Measurements from ENCODE around the gene GLI2.
A peak's percentile ranks its signal among the peaks of the same experiment; 100 is the strongest.

Gene GLI2

DNA sequence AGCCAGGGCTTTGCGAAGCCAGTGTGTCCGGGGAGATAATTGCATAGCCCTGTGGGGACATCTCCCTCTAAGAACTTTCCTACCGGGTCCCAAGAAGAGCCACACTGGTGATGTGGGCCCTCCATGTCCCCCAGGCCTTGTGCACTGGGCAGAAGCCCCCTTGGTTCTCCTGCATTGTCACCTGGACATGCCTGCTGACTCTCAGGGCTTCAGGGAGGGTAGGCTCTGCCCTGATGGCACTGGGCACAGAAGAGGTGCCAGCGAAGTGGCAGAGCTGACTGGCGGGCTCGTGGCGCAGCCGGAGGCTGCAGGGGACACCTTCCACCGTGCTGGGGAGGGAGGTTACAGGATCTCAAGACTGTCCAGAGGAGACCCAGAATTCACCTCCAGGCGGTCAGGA, 28.3 kb downstream of the GLI2 start:
- Histone ChIP-seq H3K9me3 (ENCODE audit: control insufficient read depth, low read length) (no peaks in the 10 kb centered on the region), H3K4me1 (ENCODE audit: control insufficient read depth, insufficient read depth, low read length) (peaks cover 67% of the 10 kb centered on the region), H3K27ac (ENCODE audit: insufficient read depth, low read depth, low read length, poor library complexity, severe bottlenecking) (no peak overlapping the region), H3K36me3 (ENCODE audit: control insufficient read depth, insufficient read depth, low read length) (no peaks in the 10 kb centered on the region), H3K4me3 (ENCODE audit: insufficient read depth, low read depth, low read length) (no peak overlapping the region), H3K27me3 (ENCODE audit: control insufficient read depth, insufficient read depth, low read length, poor library complexity, severe bottlenecking) (no peaks in the 10 kb centered on the region)
- WGBS, 2 experiments: 93 to 96% methylated on average over 10 of the region's 10 CpGs

DNA sequence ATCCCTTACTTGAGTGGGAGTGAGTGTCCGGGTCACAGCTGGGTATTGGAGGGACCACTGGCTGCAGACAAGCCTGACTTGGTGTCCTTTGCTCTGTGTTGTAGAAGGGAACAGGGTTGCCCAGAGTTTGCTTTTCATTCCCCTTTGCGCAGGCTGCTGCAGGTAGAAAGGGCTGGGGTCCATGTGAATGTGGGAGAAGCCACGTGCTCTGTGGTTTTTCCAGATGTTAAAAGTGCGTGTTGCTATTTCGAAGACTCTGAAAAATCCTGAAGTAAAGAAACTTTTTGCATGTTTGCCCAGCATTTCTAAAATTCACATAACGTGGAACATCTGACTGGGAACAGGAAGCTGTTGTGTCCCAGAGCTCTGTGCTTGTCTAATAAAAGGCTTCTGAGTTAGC, 28.8 kb downstream of the GLI2 start:
- no peaks in the 10 kb centered on the region for H3K9me3 ChIP-seq (ENCODE audit: control insufficient read depth, low read length)
- 93 to 96% methylated on average over 6 of the region's 6 CpGs for WGBS, 2 experiments
- H3K4me1 ChIP-seq (ENCODE audit: control insufficient read depth, insufficient read depth, low read length): peaks cover 61% of the 10 kb centered on the region
- H3K4me3 ChIP-seq (ENCODE audit: insufficient read depth, low read depth, low read length): no peak overlapping the region
- H3K27ac ChIP-seq (ENCODE audit: insufficient read depth, low read depth, low read length, poor library complexity, severe bottlenecking): no peak overlapping the region
- H3K27me3 ChIP-seq (ENCODE audit: control insufficient read depth, insufficient read depth, low read length, poor library complexity, severe bottlenecking): no peaks in the 10 kb centered on the region
- H3K36me3 ChIP-seq (ENCODE audit: control insufficient read depth, insufficient read depth, low read length): no peaks in the 10 kb centered on the region

DNA sequence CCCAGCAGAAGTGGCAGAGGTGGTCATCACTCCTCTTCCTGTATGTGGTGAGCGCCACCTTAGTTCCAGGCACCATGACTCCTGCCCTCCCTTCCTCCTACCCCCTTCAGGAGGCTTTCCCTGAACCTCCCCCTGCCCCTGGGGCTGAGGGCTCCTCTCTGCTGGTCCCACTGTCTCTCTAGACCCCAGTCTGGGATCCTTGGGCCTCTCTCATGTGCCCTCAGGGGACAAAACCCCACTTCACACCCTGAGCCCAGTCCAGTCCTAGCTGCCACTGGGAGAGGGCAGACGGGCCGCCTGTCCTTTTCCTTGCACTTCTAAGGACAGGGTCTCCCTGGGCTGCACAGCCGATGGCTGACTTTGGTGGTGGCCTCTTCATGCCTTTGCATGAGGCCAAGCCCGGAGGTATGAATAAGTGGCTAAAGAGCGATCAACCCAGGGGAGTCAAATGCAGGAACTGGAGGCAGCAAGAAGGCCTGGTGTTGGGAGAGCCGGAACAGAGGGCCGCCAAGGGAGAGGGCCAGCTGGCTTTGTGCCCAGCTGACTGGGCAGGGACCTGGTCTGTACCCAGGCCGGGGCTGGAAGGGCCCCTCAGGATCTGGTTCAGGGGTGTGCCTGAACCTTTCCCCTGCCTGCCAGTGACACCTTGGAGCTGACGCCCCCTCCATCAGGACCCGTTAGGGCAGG, 29.5 kb downstream of the GLI2 start:
- Histone ChIP-seq H3K27ac (ENCODE audit: insufficient read depth, low read depth, low read length, poor library complexity, severe bottlenecking) (no peak overlapping the region), H3K36me3 (ENCODE audit: control insufficient read depth, insufficient read depth, low read length) (no peaks in the 10 kb centered on the region), H3K9me3 (ENCODE audit: control insufficient read depth, low read length) (no peaks in the 10 kb centered on the region), H3K4me3 (ENCODE audit: insufficient read depth, low read depth, low read length) (no peak overlapping the region), H3K27me3 (ENCODE audit: control insufficient read depth, insufficient read depth, low read length, poor library complexity, severe bottlenecking) (no peaks in the 10 kb centered on the region), H3K4me1 (ENCODE audit: control insufficient read depth, insufficient read depth, low read length) (peaks cover 57% of the 10 kb centered on the region)
- 86 to 87% methylated on average over 11 of the region's 11 CpGs for WGBS, 2 experiments

DNA sequence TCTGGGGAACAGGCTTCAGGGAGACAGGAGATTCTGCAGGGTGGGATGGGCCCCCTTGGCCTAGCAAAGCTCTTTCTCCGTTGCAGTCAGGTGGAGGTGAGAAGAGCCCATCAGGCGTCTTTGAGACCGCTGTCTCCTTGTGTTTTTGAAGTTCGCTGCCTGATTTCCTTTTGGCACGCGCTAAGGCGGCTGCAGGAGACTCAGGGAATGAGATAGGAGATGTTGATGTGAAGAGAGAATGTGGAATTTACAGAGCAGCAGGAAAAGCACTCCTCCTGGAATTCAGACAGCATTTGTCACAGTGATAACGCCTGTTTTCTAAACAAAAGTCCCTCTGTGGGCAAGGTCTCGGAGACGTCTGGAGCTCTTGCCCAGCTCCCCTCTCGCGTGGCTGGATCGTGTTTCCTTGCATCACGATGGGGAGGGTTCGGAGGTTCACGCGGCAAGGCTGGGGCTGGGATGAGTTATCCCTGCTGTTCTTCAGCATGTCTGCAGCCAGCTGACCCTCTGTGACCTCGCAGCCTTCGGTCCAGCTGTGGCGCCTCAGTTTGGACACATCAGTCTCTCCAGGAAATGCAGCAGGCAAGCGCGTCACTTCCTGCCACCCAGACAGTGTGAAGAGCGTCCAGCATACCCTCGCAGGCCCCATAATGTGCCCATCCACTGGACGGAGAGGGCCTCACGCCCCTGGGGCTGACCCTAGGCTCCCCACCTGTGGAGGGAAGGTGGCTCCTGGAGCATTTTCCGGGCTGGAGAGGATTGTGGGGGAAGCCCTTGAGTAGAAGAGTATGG, 30.2 kb downstream of the GLI2 start:
- WGBS, 2 experiments: 67 to 69% methylated on average over 27 of the region's 27 CpGs
- Histone ChIP-seq H3K9me3 (ENCODE audit: control insufficient read depth, low read length) (no peaks in the 10 kb centered on the region), H3K4me3 (ENCODE audit: insufficient read depth, low read depth, low read length) (no peak overlapping the region), H3K27me3 (ENCODE audit: control insufficient read depth, insufficient read depth, low read length, poor library complexity, severe bottlenecking) (no peaks in the 10 kb centered on the region), H3K36me3 (ENCODE audit: control insufficient read depth, insufficient read depth, low read length) (no peaks in the 10 kb centered on the region), H3K27ac (ENCODE audit: insufficient read depth, low read depth, low read length, poor library complexity, severe bottlenecking) (peak overlapping the region; percentile 11), H3K4me1 (ENCODE audit: control insufficient read depth, insufficient read depth, low read length) (peaks cover 59% of the 10 kb centered on the region)

DNA sequence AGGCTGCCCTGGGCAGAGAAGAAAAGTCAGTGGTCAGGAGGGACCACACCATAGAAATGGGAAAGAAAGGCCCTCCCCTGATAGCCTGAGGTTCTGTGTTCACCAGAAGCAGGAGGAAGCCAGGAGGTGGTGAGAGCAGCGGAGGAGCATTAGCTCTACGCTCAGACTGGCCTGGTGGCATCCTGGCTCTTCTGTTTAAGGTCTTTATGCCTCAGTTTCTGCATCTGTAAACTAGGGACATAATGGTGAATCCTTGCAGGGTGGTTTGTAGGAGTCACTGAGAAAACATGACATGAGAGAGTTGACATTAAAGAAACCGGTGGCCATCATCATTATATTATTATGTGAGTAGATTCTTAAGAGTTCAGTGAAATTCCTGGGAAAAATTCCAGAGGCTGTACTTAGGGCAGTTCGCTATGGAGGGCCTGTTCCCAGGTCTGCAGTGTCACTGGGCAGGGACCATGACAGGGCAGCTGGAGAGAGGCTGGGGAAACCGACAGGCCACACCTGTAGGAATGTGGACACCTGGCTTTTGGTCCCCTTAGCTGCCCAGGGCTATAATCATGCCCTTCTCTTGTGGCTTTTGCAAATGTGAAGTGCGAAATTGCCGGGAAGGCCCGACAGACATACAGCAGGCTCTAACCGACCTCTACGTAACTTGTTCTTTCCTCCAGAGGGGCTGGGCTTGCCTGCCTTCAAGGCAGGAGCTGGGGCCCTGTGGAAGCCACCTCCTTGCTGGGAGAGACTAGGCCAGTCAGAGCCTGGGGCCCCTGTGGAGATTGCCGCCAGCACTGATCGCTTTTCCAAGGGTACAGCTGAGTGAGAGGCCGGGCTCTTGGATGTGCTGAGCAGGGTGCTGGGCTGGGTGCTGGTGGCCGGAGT, 31.0 kb downstream of the GLI2 start:
- H3K27me3 ChIP-seq (ENCODE audit: control insufficient read depth, insufficient read depth, low read length, poor library complexity, severe bottlenecking): no peaks in the 10 kb centered on the region
- no peak overlapping the region for H3K4me3 ChIP-seq (ENCODE audit: insufficient read depth, low read depth, low read length)
- no peaks in the 10 kb centered on the region for H3K36me3 ChIP-seq (ENCODE audit: control insufficient read depth, insufficient read depth, low read length)
- 85% methylated on average over 14 of the region's 14 CpGs for WGBS, 2 experiments
- H3K9me3 ChIP-seq (ENCODE audit: control insufficient read depth, low read length): no peaks in the 10 kb centered on the region
- peak overlapping the region; percentile 11 for H3K27ac ChIP-seq (ENCODE audit: insufficient read depth, low read depth, low read length, poor library complexity, severe bottlenecking)
- H3K4me1 ChIP-seq (ENCODE audit: control insufficient read depth, insufficient read depth, low read length): peaks cover 68% of the 10 kb centered on the region

DNA sequence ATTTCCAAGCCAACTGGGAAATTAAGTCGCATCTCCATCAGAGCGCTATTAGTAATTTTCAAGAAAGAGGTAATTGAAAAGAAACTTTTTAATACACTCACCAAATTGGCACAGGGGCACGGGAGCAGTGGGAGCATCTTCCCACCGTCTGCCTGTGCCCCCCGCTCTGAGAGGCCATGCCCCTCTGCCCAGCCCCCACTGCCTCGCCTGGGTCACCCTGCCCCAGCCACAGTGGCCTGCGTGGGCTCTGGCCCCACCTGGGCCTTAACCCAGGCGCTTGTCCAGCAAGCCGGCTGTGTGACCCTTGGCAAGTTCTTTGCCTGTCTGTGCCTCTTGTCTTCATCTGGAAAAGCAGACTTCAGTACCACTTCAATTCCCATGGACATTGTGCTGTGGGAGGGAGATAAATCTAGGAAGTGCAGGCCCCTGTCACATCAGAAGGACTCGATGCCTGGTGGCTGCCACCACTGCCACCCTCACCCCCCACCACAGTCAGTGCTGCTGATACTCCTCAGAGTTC, 31.9 kb downstream of the GLI2 start:
- H3K27me3 ChIP-seq (ENCODE audit: control insufficient read depth, insufficient read depth, low read length, poor library complexity, severe bottlenecking): no peaks in the 10 kb centered on the region
- 92 to 94% methylated on average over 9 to 10 of the region's 10 CpGs for WGBS, 2 experiments
- H3K27ac ChIP-seq (ENCODE audit: insufficient read depth, low read depth, low read length, poor library complexity, severe bottlenecking): no peak overlapping the region
- no peak overlapping the region for H3K4me3 ChIP-seq (ENCODE audit: insufficient read depth, low read depth, low read length)
- H3K9me3 ChIP-seq (ENCODE audit: control insufficient read depth, low read length): no peaks in the 10 kb centered on the region
- no peaks in the 10 kb centered on the region for H3K36me3 ChIP-seq (ENCODE audit: control insufficient read depth, insufficient read depth, low read length)
- H3K4me1 ChIP-seq (ENCODE audit: control insufficient read depth, insufficient read depth, low read length): peaks cover 75% of the 10 kb centered on the region

DNA sequence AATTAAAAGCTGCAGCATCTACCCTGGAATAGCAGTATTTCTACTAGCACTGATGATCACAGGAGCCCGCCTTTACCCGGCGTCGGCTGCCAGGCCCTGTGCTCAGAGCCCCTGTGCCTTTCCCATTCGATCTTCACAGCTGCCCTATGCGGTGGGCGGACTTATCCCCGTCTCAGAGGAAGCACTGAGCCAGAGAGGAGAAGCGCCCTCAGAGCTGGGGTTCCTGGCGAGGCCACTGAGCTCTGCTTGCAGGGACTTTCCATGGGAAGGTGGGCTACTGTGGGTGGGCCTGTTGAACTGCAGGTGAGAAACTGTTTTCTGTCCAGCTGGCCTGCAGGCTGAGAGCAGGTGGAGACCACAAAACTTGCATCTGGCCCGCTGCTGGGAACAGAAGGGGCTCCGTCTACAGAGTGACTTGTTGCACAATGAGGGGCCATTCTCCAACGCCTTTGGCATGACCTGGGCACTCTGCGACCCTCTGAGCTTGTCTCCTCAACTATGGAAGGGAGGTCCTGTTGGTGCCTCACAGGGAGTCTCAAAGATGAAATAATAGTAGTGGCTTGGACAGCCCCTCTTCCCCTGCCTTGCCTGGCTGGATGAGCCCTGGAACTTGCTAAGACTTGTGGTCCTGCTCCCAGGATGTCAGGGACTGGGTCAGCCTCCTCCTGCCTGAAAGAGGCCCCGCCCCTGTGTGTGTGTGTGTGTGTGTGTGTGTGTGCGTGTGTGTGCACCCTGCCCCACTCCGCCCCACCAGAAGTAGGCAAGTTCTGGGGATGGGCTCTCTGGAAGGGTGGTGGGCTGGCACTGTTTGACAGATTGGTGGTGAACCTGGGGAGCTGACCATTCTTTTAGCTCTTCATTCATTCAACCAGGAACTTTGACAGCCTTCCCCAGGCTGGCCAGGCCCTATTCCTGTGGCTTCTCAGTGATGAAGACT, 32.7 kb downstream of the GLI2 start:
- Histone ChIP-seq H3K27ac (ENCODE audit: insufficient read depth, low read depth, low read length, poor library complexity, severe bottlenecking) (no peak overlapping the region), H3K36me3 (ENCODE audit: control insufficient read depth, insufficient read depth, low read length) (no peaks in the 10 kb centered on the region), H3K4me1 (ENCODE audit: control insufficient read depth, insufficient read depth, low read length) (peaks cover 73% of the 10 kb centered on the region), H3K27me3 (ENCODE audit: control insufficient read depth, insufficient read depth, low read length, poor library complexity, severe bottlenecking) (no peaks in the 10 kb centered on the region), H3K9me3 (ENCODE audit: control insufficient read depth, low read length) (no peaks in the 10 kb centered on the region), H3K4me3 (ENCODE audit: insufficient read depth, low read depth, low read length) (no peak overlapping the region)
- WGBS, 2 experiments: 89 to 92% methylated on average over 17 of the region's 17 CpGs

DNA sequence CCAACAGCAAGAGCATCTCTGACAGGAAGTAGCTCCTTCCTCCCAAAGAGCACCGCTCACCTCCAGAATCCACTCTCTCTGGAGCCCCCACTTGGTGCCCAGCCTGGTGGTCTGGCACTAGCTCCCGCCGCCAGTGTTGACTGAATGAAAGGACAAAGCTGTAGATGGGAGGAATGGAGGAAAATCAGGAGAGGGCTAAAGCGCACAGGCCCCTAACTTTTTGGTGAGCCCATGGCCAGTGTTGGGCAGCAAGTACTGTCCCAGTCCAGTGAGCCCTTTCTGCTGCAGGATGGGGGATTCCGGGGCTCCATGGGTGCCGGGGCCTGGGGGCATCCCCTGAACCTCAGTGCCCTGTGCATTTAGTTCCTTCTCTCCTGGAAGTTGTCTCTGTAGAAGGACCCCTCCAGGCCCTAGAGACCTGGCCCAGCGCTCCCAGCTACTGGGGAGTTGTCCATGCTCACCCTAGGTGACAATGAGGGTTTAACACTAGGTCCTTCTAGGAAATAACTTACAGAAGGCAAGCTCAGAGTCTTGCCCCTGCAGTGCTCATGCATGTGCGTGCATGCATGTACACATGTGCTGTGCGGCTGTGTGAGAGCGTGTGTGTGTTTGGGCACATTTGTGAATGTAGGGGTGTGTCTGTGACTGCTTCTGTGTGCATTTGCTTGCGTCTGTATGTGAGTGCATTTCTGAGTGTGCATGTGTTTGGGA, 33.6 kb downstream of the GLI2 start:
- no peaks in the 10 kb centered on the region for H3K36me3 ChIP-seq (ENCODE audit: control insufficient read depth, insufficient read depth, low read length)
- no peak overlapping the region for H3K4me3 ChIP-seq (ENCODE audit: insufficient read depth, low read depth, low read length)
- no peaks in the 10 kb centered on the region for H3K27me3 ChIP-seq (ENCODE audit: control insufficient read depth, insufficient read depth, low read length, poor library complexity, severe bottlenecking)
- H3K4me1 ChIP-seq (ENCODE audit: control insufficient read depth, insufficient read depth, low read length): peaks cover 72% of the 10 kb centered on the region
- 95 to 96% methylated on average over 11 of the region's 11 CpGs for WGBS, 2 experiments
- no peak overlapping the region for H3K27ac ChIP-seq (ENCODE audit: insufficient read depth, low read depth, low read length, poor library complexity, severe bottlenecking)
- no peaks in the 10 kb centered on the region for H3K9me3 ChIP-seq (ENCODE audit: control insufficient read depth, low read length)

DNA sequence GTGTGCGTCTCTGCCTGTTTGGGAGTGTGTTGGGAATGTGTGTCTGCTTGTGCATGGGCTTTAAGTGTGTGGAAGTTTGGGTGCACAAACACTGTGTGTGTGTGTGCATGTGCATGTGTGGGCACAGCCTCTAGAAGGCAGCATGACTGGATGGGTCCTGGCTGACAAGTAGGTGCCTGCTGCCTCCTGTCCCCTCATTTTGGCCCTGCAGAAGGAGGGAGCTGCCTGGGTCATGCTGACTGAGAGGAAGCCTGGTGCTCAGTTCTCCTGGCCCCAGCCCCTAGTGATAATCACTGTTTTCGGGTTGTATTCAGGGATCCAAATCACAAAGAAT, 34.1 kb downstream of the GLI2 start:
- Histone ChIP-seq H3K27ac (ENCODE audit: insufficient read depth, low read depth, low read length, poor library complexity, severe bottlenecking) (no peak overlapping the region), H3K4me1 (ENCODE audit: control insufficient read depth, insufficient read depth, low read length) (peaks cover 72% of the 10 kb centered on the region), H3K9me3 (ENCODE audit: control insufficient read depth, low read length) (no peaks in the 10 kb centered on the region), H3K36me3 (ENCODE audit: control insufficient read depth, insufficient read depth, low read length) (no peaks in the 10 kb centered on the region), H3K4me3 (ENCODE audit: insufficient read depth, low read depth, low read length) (no peak overlapping the region), H3K27me3 (ENCODE audit: control insufficient read depth, insufficient read depth, low read length, poor library complexity, severe bottlenecking) (no peaks in the 10 kb centered on the region)
- 90 to 92% methylated on average over 2 of the region's 2 CpGs for WGBS, 2 experiments

Measured in ectodermal cell (in vitro differentiated cells).